ENCODE data around the gene NRCAM. TPM values are rescaled to one million over a fixed set of nuclear protein-coding genes. Genes with fewer than 3 reads are reported as not detected.

The NRCAM gene
- polyA plus RNA-seq, 3 donors, result not detected

- WGBS (ENCODE audit: insufficient coverage), result 100% methylated on average over 1 of the region's 7 CpGs
- H3K4me3 Mint-ChIP-seq, result no peak overlapping the region
These were observed 288.8 kb downstream of the NRCAM start for GRCh38 chr7:108167460-108167859.

GRCh38 chr7:108166687-108167086, 289.5 kb downstream of the NRCAM start:
- no peak overlapping the region for H3K4me3 ChIP-seq (replicated peaks in 1 of 3; ENCODE audit: low read depth in 2 of 3, low read length in 3 of 3)
- TF ChIP-seq CTCF (IDR thresholded peaks at IDR 0.05), result no peak
- H3K9me3 ChIP-seq (replicated peaks in 1 of 2; ENCODE audit: control insufficient read depth in 1 of 2, insufficient read depth in 1 of 2, low read length in 2 of 2), result no peaks in the 10 kb centered on the region
- H3K4me2 ChIP-seq (replicated peaks; ENCODE audit: extremely low read depth, low read length, poor library complexity, severe bottlenecking), result no peak overlapping the region
- H3K4me1 Mint-ChIP-seq, result no peaks in the 10 kb centered on the region
- H3K27ac ChIP-seq (ENCODE audit: low read depth in 1 of 2, low read length in 2 of 2), result no peak overlapping the region
- H3K36me3 Mint-ChIP-seq, result no peaks in the 10 kb centered on the region
- no peak overlapping the region for H3K27ac Mint-ChIP-seq
- H3K27me3 Mint-ChIP-seq (ENCODE audit: low read depth in 3 of 3), result peaks cover 0 to 7% (median 3%) of the 10 kb centered on the region in 3 donors
- DNase-seq, result no peak
- no peaks in the 10 kb centered on the region for H3K79me2 ChIP-seq (ENCODE audit: insufficient read depth, low read length)
- 88% methylated on average over 4 of the region's 5 CpGs for WGBS (ENCODE audit: insufficient coverage)
- no peaks in the 10 kb centered on the region for H3K4me1 ChIP-seq (ENCODE audit: control insufficient read depth in 1 of 2, insufficient read depth in 2 of 2, low read length in 2 of 2)
- intact Hi-C loops (cut with micrococcal nuclease), result no loop called here
- H3K4me3 Mint-ChIP-seq, result no peak overlapping the region
- H2AFZ ChIP-seq (ENCODE audit: insufficient read depth, low read depth, low read length, poor library complexity, severe bottlenecking), result no peak overlapping the region
- H3K9ac ChIP-seq (ENCODE audit: insufficient read depth, low read length, poor library complexity, severe bottlenecking), result no peak overlapping the region
- no peaks in the 10 kb centered on the region for H3K36me3 ChIP-seq (replicated peaks in 1 of 2; ENCODE audit: control insufficient read depth in 1 of 2, insufficient read depth in 2 of 2, low read length in 2 of 2)
- peaks cover 0 to 6% (median 2%) of the 10 kb centered on the region in 7 donors for H3K9me3 Mint-ChIP-seq
- no peaks in the 10 kb centered on the region for H4K20me1 ChIP-seq (ENCODE audit: insufficient read depth, low read length)
- no peaks in the 10 kb centered on the region for H3K27me3 ChIP-seq (ENCODE audit: control insufficient read depth in 2 of 2, insufficient read depth in 2 of 2, low read length in 2 of 2)

More at GRCh38 chr7:108167460-108167859, 288.8 kb downstream of the NRCAM start:
- H4K20me1 ChIP-seq (ENCODE audit: insufficient read depth, low read length), result no peaks in the 10 kb centered on the region
- H3K27me3 Mint-ChIP-seq (ENCODE audit: low read depth in 3 of 3), result peaks cover 0 to 7% (median 3%) of the 10 kb centered on the region in 3 donors
- DNase-seq, result no peak
- H3K4me1 Mint-ChIP-seq, result no peaks in the 10 kb centered on the region
- no peak overlapping the region for H3K27ac Mint-ChIP-seq
- H3K36me3 ChIP-seq (replicated peaks in 1 of 2; ENCODE audit: control insufficient read depth in 1 of 2, insufficient read depth in 2 of 2, low read length in 2 of 2), result no peaks in the 10 kb centered on the region
- no peaks in the 10 kb centered on the region for H3K9me3 ChIP-seq (replicated peaks in 1 of 2; ENCODE audit: control insufficient read depth in 1 of 2, insufficient read depth in 1 of 2, low read length in 2 of 2)
- peaks cover 0 to 6% (median 2%) of the 10 kb centered on the region in 7 donors for H3K9me3 Mint-ChIP-seq
- TF ChIP-seq CTCF (IDR thresholded peaks at IDR 0.05), result no peak
- H3K36me3 Mint-ChIP-seq, result no peaks in the 10 kb centered on the region
- no peak overlapping the region for H3K4me2 ChIP-seq (replicated peaks; ENCODE audit: extremely low read depth, low read length, poor library complexity, severe bottlenecking)
- no peaks in the 10 kb centered on the region for H3K79me2 ChIP-seq (ENCODE audit: insufficient read depth, low read length)
- no peak overlapping the region for H2AFZ ChIP-seq (ENCODE audit: insufficient read depth, low read depth, low read length, poor library complexity, severe bottlenecking)
- intact Hi-C loops (cut with micrococcal nuclease), result no loop called here
- no peaks in the 10 kb centered on the region for H3K4me1 ChIP-seq (ENCODE audit: control insufficient read depth in 1 of 2, insufficient read depth in 2 of 2, low read length in 2 of 2)
- no peak overlapping the region for H3K27ac ChIP-seq (ENCODE audit: low read depth in 1 of 2, low read length in 2 of 2)
- H3K9ac ChIP-seq (ENCODE audit: insufficient read depth, low read length, poor library complexity, severe bottlenecking), result no peak overlapping the region
- H3K27me3 ChIP-seq (ENCODE audit: control insufficient read depth in 2 of 2, insufficient read depth in 2 of 2, low read length in 2 of 2), result no peaks in the 10 kb centered on the region
- no peak overlapping the region for H3K4me3 ChIP-seq (replicated peaks in 1 of 3; ENCODE audit: low read depth in 2 of 3, low read length in 3 of 3)

Data from CD14-positive monocyte (primary cell).